ENCODE results near the gene IKBIP.
"Not testable (repeated sequence)": the region's sequence is repeated elsewhere in the genome, so short reads cannot be mapped to it uniquely, and the experiment has no call there.

Gene IKBIP

GRCh38 chr12:98578392-98578791 is 66.2 kb downstream of the IKBIP start:
- no peak for DNase-seq (ENCODE audit: low read depth, low spot score)

- not testable (repeated sequence) for DNase-seq (ENCODE audit: low read depth, low spot score)
Observed at GRCh38 chr12:98576795-98577194, 67.8 kb downstream of the IKBIP start.

- no peak for DNase-seq (ENCODE audit: low read depth, low spot score)
Observed at GRCh38 chr12:98575013-98575412, 69.6 kb downstream of the IKBIP start.

All from smooth muscle cell of the brain vasculature (primary cell).